Mesodermal cell (in vitro differentiated cells): ENCODE results near the gene TYMP.

Experiments used
- H3K27ac ChIP-seq: 2 replicates; pipeline ENCODE4 v1.7.0; 2013; ENCODE audit warnings: mild to moderate bottlenecking, low read depth, low read length, moderate library complexity; ENCODE audit not compliant: severe bottlenecking
- H3K36me3 ChIP-seq: 2 replicates; pipeline ENCODE4 v1.7.1; 2013; ENCODE audit warnings: mild to moderate bottlenecking, low read length, moderate library complexity; ENCODE audit not compliant: control insufficient read depth, insufficient read depth
- H3K4me1 ChIP-seq: one replicate; pipeline ENCODE4 v1.7.1; 2013; ENCODE audit warnings: mild to moderate bottlenecking, low read length; ENCODE audit not compliant: insufficient read depth, control insufficient read depth, poor library complexity, severe bottlenecking
- H3K4me3 ChIP-seq: 2 replicates; pipeline ENCODE4 v1.7.0; 2013; ENCODE audit warnings: low read length, control low read depth, mild to moderate bottlenecking; ENCODE audit not compliant: insufficient read depth, poor library complexity, severe bottlenecking; ENCODE audit errors: extremely low read depth
- H3K9me3 ChIP-seq: 2 replicates; pipeline ENCODE4 v1.7.1; 2013; ENCODE audit warnings: mild to moderate bottlenecking, low read length, moderate library complexity; ENCODE audit not compliant: control insufficient read depth
- WGBS, 2 experiments: methylation state at CpG; one replicate each; pipeline ENCODE4 v1.1.5; 2013; ENCODE audit warnings: missing lambda C conversion rate in 2 of 2; ENCODE audit not compliant: insufficient coverage in 2 of 2; 5-methylcytosine and 5-hydroxymethylcytosine counted together

The TYMP gene

DNA sequence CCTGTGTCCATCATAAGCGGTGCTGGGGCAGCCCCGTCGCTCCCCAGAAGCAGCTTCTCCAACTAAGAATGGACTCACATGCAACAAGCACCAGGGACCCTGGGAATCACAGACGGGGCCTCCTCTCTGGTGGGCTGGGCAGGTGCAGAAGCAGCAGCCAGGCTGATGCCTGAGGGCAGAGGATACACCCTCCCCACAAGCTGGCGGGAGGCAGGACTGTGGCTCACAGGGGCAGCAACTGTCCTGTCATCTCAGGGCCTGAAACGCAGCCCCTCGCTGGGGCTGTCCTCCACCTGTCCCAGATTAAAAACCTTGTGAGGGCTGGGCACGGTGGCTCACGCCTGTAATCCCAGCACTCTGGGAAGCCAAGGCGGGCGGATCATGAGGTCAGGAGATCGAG lies 51.9 kb downstream of the TYMP start:
- Histone ChIP-seq H3K36me3 (peaks cover 5% of the 10 kb centered on the region), H3K27ac (no peak overlapping the region), H3K9me3 (no peaks in the 10 kb centered on the region), H3K4me1 (peaks cover 8% of the 10 kb centered on the region), H3K4me3 (no peak overlapping the region)
- 91 to 95% methylated on average over 8 to 9 of the region's 12 CpGs for WGBS, 2 experiments

DNA sequence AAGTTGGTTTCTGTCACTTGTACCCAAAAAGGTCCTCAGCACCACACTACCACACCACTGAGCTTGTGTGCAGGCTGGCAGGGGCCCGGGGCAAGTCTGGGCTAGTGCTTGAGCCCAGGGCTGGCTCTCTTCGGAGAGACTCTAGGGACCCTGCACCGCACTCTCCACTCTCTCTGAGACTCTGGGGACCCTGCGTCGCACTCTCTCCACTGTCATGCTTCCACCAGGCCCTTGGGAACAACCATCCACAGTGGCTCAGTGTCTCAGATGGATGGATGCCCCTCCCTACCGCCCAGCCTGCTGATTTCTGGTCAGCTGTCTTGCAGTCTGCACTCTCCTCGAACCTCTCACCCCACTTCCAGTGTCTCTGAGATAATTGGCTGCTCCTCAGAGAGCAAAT lies 52.9 kb downstream of the TYMP start:
- Histone ChIP-seq H3K4me3 (no peak overlapping the region), H3K9me3 (no peaks in the 10 kb centered on the region), H3K27ac (no peak overlapping the region), H3K36me3 (peaks cover 10% of the 10 kb centered on the region), H3K4me1 (peaks cover 10% of the 10 kb centered on the region)
- WGBS, 2 experiments: 75 to 92% methylated on average over 6 of the region's 7 CpGs
